Measurements from ENCODE around the gene VILL. TPM values are rescaled to one million over a fixed set of nuclear protein-coding genes. Genes with fewer than 3 reads are reported as not detected.

The VILL gene
- total and polyA plus RNA-seq, 10 of the 15 experiments (the other 5 are each of a cell fraction or from before 2014, with no cell fraction given), result 0.15 to 5.4 (median 2.1) TPM; not detected in 1

GRCh38 chr3:37970802-37971201 is 19.8 kb upstream of the VILL start:
- no peak for TF ChIP-seq BCL11A (IDR thresholded peaks at IDR 0.05; ENCODE audit: low read depth, low read length)
- TF ChIP-seq NFYA (IDR thresholded peaks at IDR 0.05; ENCODE audit: borderline replicate concordance, low read depth, low read length), result no peak
- no peak for TF ChIP-seq NBN (IDR thresholded peaks at IDR 0.05)
- no peak for TF ChIP-seq PAX5 (IDR thresholded peaks at IDR 0.05; ENCODE audit: borderline replicate concordance, low read depth, low read length)
- no peak for TF ChIP-seq SMAD1 (IDR thresholded peaks at IDR 0.05; ENCODE audit: low read depth, partially characterized antibody)
- no peak for TF ChIP-seq MTA3 (IDR thresholded peaks at IDR 0.05; ENCODE audit: borderline replicate concordance, low read length)
- H3K79me2 ChIP-seq (ENCODE audit: control insufficient read depth, insufficient read depth, low read length), result no peaks in the 10 kb centered on the region
- no peak overlapping the region for H3K9ac ChIP-seq (ENCODE audit: control insufficient read depth, insufficient read depth, low read length)
- H3K36me3 ChIP-seq (ENCODE audit: control insufficient read depth in 2 of 2, insufficient read depth in 2 of 2, low read length in 1 of 2), result no peaks in the 10 kb centered on the region
- ChIA-PET CTCF (interaction anchor here (1.0 to 1.6 kb wide), 2 partner anchors 150 to 327 kb away, joined by 4 read pairs; no protein-coding TSS in a partner anchor), SMC1A (ENCODE audit: uncharacterized antibody, unreplicated experiment) (interaction anchor here (2.0 kb wide), 1 partner anchor 115 kb away, joined by 7 read pairs; no protein-coding TSS in a partner anchor), RAD21 (ENCODE audit: unreplicated experiment) (no interaction called here), POLR2A (no interaction called here)
- H3K27me3 ChIP-seq (replicated peaks in 1 of 2; ENCODE audit: control insufficient read depth in 2 of 2, insufficient read depth in 2 of 2, low read length in 1 of 2), result no peaks in the 10 kb centered on the region
- no peak for FAIRE-seq
- no peak for DNase-seq (ENCODE audit: low read depth, low spot score)
- no TSS peak for BruUV-seq (replicated peaks)
- WGBS (ENCODE audit: insufficient coverage, insufficient replicate concordance, low lambda C conversion rate, missing lambda C conversion rate), result 4% methylated on average over 5 of the region's 5 CpGs
- H2AFZ ChIP-seq (ENCODE audit: control insufficient read depth, low read depth, low read length), result no peak overlapping the region
- no peak overlapping the region for H3K4me3 ChIP-seq
- H3K27ac ChIP-seq (ENCODE audit: control insufficient read depth, insufficient read depth), result no peak overlapping the region
- no peak overlapping the region for H3K4me2 ChIP-seq (ENCODE audit: control insufficient read depth, insufficient read depth)
- ATAC-seq, result no peak
- H3K4me1 ChIP-seq (ENCODE audit: control insufficient read depth, insufficient read depth, low read length), result no peaks in the 10 kb centered on the region
- intact Hi-C loops (cut with micrococcal nuclease; ENCODE audit: unreplicated experiment) (loop anchor here (10.0 kb wide), 1 partner anchor 324 kb away; no protein-coding TSS in a partner anchor), in situ Hi-C loops (cut with MboI) (no loop called here)
- no peaks in the 10 kb centered on the region for H4K20me1 ChIP-seq (ENCODE audit: control insufficient read depth, insufficient read depth)
- H3K9me3 ChIP-seq (replicated peaks; ENCODE audit: control insufficient read depth, insufficient read depth, low read length), result no peaks in the 10 kb centered on the region

GRCh38 chr3:37971467-37971866 is 19.1 kb upstream of the VILL start:
- H3K36me3 ChIP-seq (ENCODE audit: control insufficient read depth in 2 of 2, insufficient read depth in 2 of 2, low read length in 1 of 2), result no peaks in the 10 kb centered on the region
- no peak for FAIRE-seq
- no peak overlapping the region for H3K9ac ChIP-seq (ENCODE audit: control insufficient read depth, insufficient read depth, low read length)
- H3K4me1 ChIP-seq (ENCODE audit: control insufficient read depth, insufficient read depth, low read length), result no peaks in the 10 kb centered on the region
- RAD21 ChIA-PET (ENCODE audit: unreplicated experiment), result interaction anchor here (0.9 kb wide), 1 partner anchor 118 kb away, joined by 4 read pairs; no protein-coding TSS in a partner anchor
- ATAC-seq, result no peak
- CTCF ChIA-PET, result interaction anchor here (1.5 to 2.1 kb wide), 2 partner anchors 22 to 549 kb away, joined by 4 read pairs; no protein-coding TSS in a partner anchor
- no peak overlapping the region for H2AFZ ChIP-seq (ENCODE audit: control insufficient read depth, low read depth, low read length)
- H3K4me3 ChIP-seq, result no peak overlapping the region
- no peaks in the 10 kb centered on the region for H3K79me2 ChIP-seq (ENCODE audit: control insufficient read depth, insufficient read depth, low read length)
- no peak overlapping the region for H3K27ac ChIP-seq (ENCODE audit: control insufficient read depth, insufficient read depth)
- TF ChIP-seq SREBF1 (IDR thresholded peaks at IDR 0.05; ENCODE audit: low read length) (no peak), IKZF1 (conservative IDR thresholded peaks at IDR 0.05) (no peak), PRDM15 (CRISPR knock-in tag; IDR thresholded peaks at IDR 0.05) (no peak), DPF2 (IDR thresholded peaks at IDR 0.05) (no peak)
- BruUV-seq (replicated peaks), result no TSS peak
- no peaks in the 10 kb centered on the region for H4K20me1 ChIP-seq (ENCODE audit: control insufficient read depth, insufficient read depth)
- H3K9me3 ChIP-seq (replicated peaks; ENCODE audit: control insufficient read depth, insufficient read depth, low read length), result no peaks in the 10 kb centered on the region
- H3K27me3 ChIP-seq (replicated peaks in 1 of 2; ENCODE audit: control insufficient read depth in 2 of 2, insufficient read depth in 2 of 2, low read length in 1 of 2), result no peaks in the 10 kb centered on the region
- SMC1A ChIA-PET (ENCODE audit: uncharacterized antibody, unreplicated experiment), result no interaction called here
- H3K4me2 ChIP-seq (ENCODE audit: control insufficient read depth, insufficient read depth), result no peak overlapping the region
- POLR2A ChIA-PET, result no interaction called here
- DNase-seq (ENCODE audit: low read depth, low spot score), result no peak
- intact Hi-C loops (cut with micrococcal nuclease; ENCODE audit: unreplicated experiment), result loop anchor here (10.0 kb wide), 1 partner anchor 323 kb away; no protein-coding TSS in a partner anchor
- in situ Hi-C loops (cut with MboI), result no loop called here
